ENCODE measurements around the gene DCLK2.

The DCLK2 gene

GRCh38 chr4:150050566-150050965 lies 27.7 kb upstream of the DCLK2 start:
- no peaks in the 10 kb centered on the region for H3K4me1 ChIP-seq (ENCODE audit: insufficient read depth, low read length, severe bottlenecking)
- H3F3A ChIP-seq (ENCODE audit: insufficient read depth, low read length) = no peaks in the 10 kb centered on the region
- no peak overlapping the region for H2AFZ ChIP-seq (ENCODE audit: low read length)
- no peak overlapping the region for H3K27ac ChIP-seq (ENCODE audit: low read depth, low read length, poor library complexity, severe bottlenecking)
- H3K79me2 ChIP-seq (ENCODE audit: insufficient read depth, low read length) = no peaks in the 10 kb centered on the region
- no peak overlapping the region for H3K9ac ChIP-seq (ENCODE audit: low read length)
- H3K9me2 ChIP-seq (ENCODE audit: low read depth, low read length) = no peaks in the 10 kb centered on the region
- H3K36me3 ChIP-seq (ENCODE audit: insufficient read depth, low read length) = no peaks in the 10 kb centered on the region
- no peaks in the 10 kb centered on the region; the same call in 1 of the 2 replicates for H3K9me3 ChIP-seq (ENCODE audit: low read length)
- H3K4me3 ChIP-seq (ENCODE audit: low read depth, low read length, poor library complexity, severe bottlenecking) = no peak overlapping the region
- no peak overlapping the region for H3K4me2 ChIP-seq (ENCODE audit: low read length)
- TF ChIP-seq, protein P1, sequence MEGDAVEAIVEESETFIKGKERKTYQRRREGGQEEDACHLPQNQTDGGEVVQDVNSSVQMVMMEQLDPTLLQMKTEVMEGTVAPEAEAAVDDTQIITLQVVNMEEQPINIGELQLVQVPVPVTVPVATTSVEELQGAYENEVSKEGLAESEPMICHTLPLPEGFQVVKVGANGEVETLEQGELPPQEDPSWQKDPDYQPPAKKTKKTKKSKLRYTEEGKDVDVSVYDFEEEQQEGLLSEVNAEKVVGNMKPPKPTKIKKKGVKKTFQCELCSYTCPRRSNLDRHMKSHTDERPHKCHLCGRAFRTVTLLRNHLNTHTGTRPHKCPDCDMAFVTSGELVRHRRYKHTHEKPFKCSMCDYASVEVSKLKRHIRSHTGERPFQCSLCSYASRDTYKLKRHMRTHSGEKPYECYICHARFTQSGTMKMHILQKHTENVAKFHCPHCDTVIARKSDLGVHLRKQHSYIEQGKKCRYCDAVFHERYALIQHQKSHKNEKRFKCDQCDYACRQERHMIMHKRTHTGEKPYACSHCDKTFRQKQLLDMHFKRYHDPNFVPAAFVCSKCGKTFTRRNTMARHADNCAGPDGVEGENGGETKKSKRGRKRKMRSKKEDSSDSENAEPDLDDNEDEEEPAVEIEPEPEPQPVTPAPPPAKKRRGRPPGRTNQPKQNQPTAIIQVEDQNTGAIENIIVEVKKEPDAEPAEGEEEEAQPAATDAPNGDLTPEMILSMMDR (IDR thresholded peaks at IDR 0.05; ENCODE audit: low read length) = no peak
- no peak for TF ChIP-seq EZH2 (IDR thresholded peaks at IDR 0.05; ENCODE audit: borderline replicate concordance, low read length)
- H3K27me3 ChIP-seq (ENCODE audit: insufficient read depth, low read length) = peaks cover 5% of the 10 kb centered on the region; the same call in 1 of the 2 replicates
- no peaks in the 10 kb centered on the region for H4K20me1 ChIP-seq (ENCODE audit: insufficient read depth, low read length)

- Histone ChIP-seq H3F3A (ENCODE audit: insufficient read depth, low read length) (no peaks in the 10 kb centered on the region), H3K4me2 (ENCODE audit: low read length) (no peak overlapping the region), H3K9me3 (ENCODE audit: low read length) (no peaks in the 10 kb centered on the region; the same call in 1 of the 2 replicates), H3K9ac (ENCODE audit: low read length) (no peak overlapping the region), H3K36me3 (ENCODE audit: insufficient read depth, low read length) (no peaks in the 10 kb centered on the region), H3K27me3 (ENCODE audit: insufficient read depth, low read length) (peaks cover 5% of the 10 kb centered on the region; the same call in 1 of the 2 replicates), H3K9me2 (ENCODE audit: low read depth, low read length) (no peaks in the 10 kb centered on the region), H2AFZ (ENCODE audit: low read length) (no peak overlapping the region), H4K20me1 (ENCODE audit: insufficient read depth, low read length) (no peaks in the 10 kb centered on the region), H3K79me2 (ENCODE audit: insufficient read depth, low read length) (no peaks in the 10 kb centered on the region), H3K4me1 (ENCODE audit: insufficient read depth, low read length, severe bottlenecking) (no peaks in the 10 kb centered on the region), H3K27ac (ENCODE audit: low read depth, low read length, poor library complexity, severe bottlenecking) (no peak overlapping the region), H3K4me3 (ENCODE audit: low read depth, low read length, poor library complexity, severe bottlenecking) (no peak overlapping the region)
- no peak for TF ChIP-seq EZH2 (IDR thresholded peaks at IDR 0.05; ENCODE audit: borderline replicate concordance, low read length)
- TF ChIP-seq, protein P1 (IDR thresholded peaks at IDR 0.05; ENCODE audit: low read length) = no peak
These were observed 27.1 kb upstream of the DCLK2 start for GRCh38 chr4:150051111-150051510.

- no peaks in the 10 kb centered on the region for H3K9me2 ChIP-seq (ENCODE audit: low read depth, low read length)
- H3K4me2 ChIP-seq (ENCODE audit: low read length) = no peak overlapping the region
- H3K27me3 ChIP-seq (ENCODE audit: insufficient read depth, low read length) = peaks cover 5% of the 10 kb centered on the region; the same call in 1 of the 2 replicates
- no peak overlapping the region for H3K27ac ChIP-seq (ENCODE audit: low read depth, low read length, poor library complexity, severe bottlenecking)
- no peak overlapping the region for H2AFZ ChIP-seq (ENCODE audit: low read length)
- TF ChIP-seq EZH2 (IDR thresholded peaks at IDR 0.05; ENCODE audit: borderline replicate concordance, low read length) = no peak
- TF ChIP-seq, protein P1 (IDR thresholded peaks at IDR 0.05; ENCODE audit: low read length) = no peak
- H3F3A ChIP-seq (ENCODE audit: insufficient read depth, low read length) = no peaks in the 10 kb centered on the region
- no peaks in the 10 kb centered on the region for H4K20me1 ChIP-seq (ENCODE audit: insufficient read depth, low read length)
- no peaks in the 10 kb centered on the region; the same call in 1 of the 2 replicates for H3K9me3 ChIP-seq (ENCODE audit: low read length)
- H3K4me1 ChIP-seq (ENCODE audit: insufficient read depth, low read length, severe bottlenecking) = no peaks in the 10 kb centered on the region
- H3K79me2 ChIP-seq (ENCODE audit: insufficient read depth, low read length) = no peaks in the 10 kb centered on the region
- H3K9ac ChIP-seq (ENCODE audit: low read length) = no peak overlapping the region
- no peak overlapping the region for H3K4me3 ChIP-seq (ENCODE audit: low read depth, low read length, poor library complexity, severe bottlenecking)
- H3K36me3 ChIP-seq (ENCODE audit: insufficient read depth, low read length) = no peaks in the 10 kb centered on the region
These were observed 22.8 kb upstream of the DCLK2 start for GRCh38 chr4:150055467-150055866.

Measured in OCI-LY1 (cell line).